Keratinocyte (primary cell): ENCODE data around the gene GOLM1.

Experiments
- CTCF ChIP-seq, 3 experiments: IDR thresholded peaks in 1 of 3; conservative IDR thresholded peaks in 1 of 3; optimal IDR thresholded peaks in 1 of 3; 2 replicates in 2 of 3; 3 replicates in 1 of 3; pipeline versions ENCODE3 to v1.5.1; 2011; ENCODE audit warnings: low read length in 3 of 3, mild to moderate bottlenecking in 3 of 3, moderate library complexity in 2 of 3, control low read depth in 1 of 3, inconsistent platforms in 1 of 3; ENCODE audit not compliant: insufficient read depth in 2 of 3; ENCODE audit errors: extremely low read depth in 1 of 3
- EZH2 ChIP-seq: IDR thresholded peaks from one replicate; pipeline ENCODE4 v1.6.1; 2012; ENCODE audit warnings: inconsistent platforms, mild to moderate bottlenecking, low read length, moderate library complexity

GRCh38 chr9:86035827-86036440 lies 63.4 kb downstream of the GOLM1 start:
- TF ChIP-seq CTCF (optimal IDR thresholded peaks at IDR 0.05 in 1 of 3, IDR thresholded peaks at IDR 0.05 in 1 of 3, conservative IDR thresholded peaks at IDR 0.05 in 1 of 3; ENCODE audit: extremely low read depth in 1 of 3, insufficient read depth in 2 of 3, low read length in 3 of 3) (no peak), EZH2 (no peak)
